ENCODE data around the gene SUCO. TPM values are rescaled to one million over a fixed set of nuclear protein-coding genes. Genes with fewer than 3 reads are reported as not detected.

The SUCO gene
- total RNA-seq, 3 donors from 2014 or later (not counting 1 experiment from before 2014, with no cell fraction given): 86.0 to 97.5 (median 96.0) TPM

- Histone ChIP-seq H3K9me3 (ENCODE audit: control insufficient read depth, insufficient read depth, low read length) (no peaks in the 10 kb centered on the region), H3K27ac (ENCODE audit: low read length) (no peak overlapping the region), H3K36me3 (ENCODE audit: control insufficient read depth, insufficient read depth, low read length) (peaks cover 63% of the 10 kb centered on the region), H3K4me1 (ENCODE audit: control insufficient read depth, insufficient read depth, low read length) (no peaks in the 10 kb centered on the region), H3K4me3 (ENCODE audit: low read length) (no peak overlapping the region), H3K27me3 (ENCODE audit: control insufficient read depth, insufficient read depth, low read length) (no peaks in the 10 kb centered on the region)
- no peak overlapping the region for H3K4me3 Mint-ChIP-seq
- TF ChIP-seq CTCF (IDR thresholded peaks at IDR 0.05): no peak
- ATAC-seq (no peak), DNase-seq (no peak)
- no peaks in the 10 kb centered on the region for H3K27me3 Mint-ChIP-seq (ENCODE audit: low read depth in 2 of 2)
- WGBS (ENCODE audit: insufficient coverage): no CpG with 5 or more reads among the region's 1 CpG
- no peaks in the 10 kb centered on the region for H3K9me3 Mint-ChIP-seq
- H3K36me3 Mint-ChIP-seq: peaks cover 10% of the 10 kb centered on the region
- H3K4me1 Mint-ChIP-seq: no peaks in the 10 kb centered on the region
- intact Hi-C loops (cut with micrococcal nuclease): no loop called here
- no peak overlapping the region for H3K27ac Mint-ChIP-seq
Measured at GRCh38 chr1:172578586-172578985, 45.6 kb downstream of the SUCO start.

- Mint-ChIP-seq H3K27ac (peak overlapping the region; percentile 29 to 47), H3K9me3 (no peaks in the 10 kb centered on the region), H3K36me3 (peaks cover 7% of the 10 kb centered on the region), H3K4me1 (no peaks in the 10 kb centered on the region), H3K27me3 (ENCODE audit: low read depth in 2 of 2) (no peaks in the 10 kb centered on the region), H3K4me3 (no peak overlapping the region)
- DNase-seq (no peak), ATAC-seq (no peak)
- TF ChIP-seq CTCF (IDR thresholded peaks at IDR 0.05): no peak
- H3K27me3 ChIP-seq (ENCODE audit: control insufficient read depth, insufficient read depth, low read length): no peaks in the 10 kb centered on the region
- H3K27ac ChIP-seq (ENCODE audit: low read length): no peak overlapping the region
- intact Hi-C loops (cut with micrococcal nuclease): no loop called here
- no peak overlapping the region for H3K4me3 ChIP-seq (ENCODE audit: low read length)
- H3K4me1 ChIP-seq (ENCODE audit: control insufficient read depth, insufficient read depth, low read length): no peaks in the 10 kb centered on the region
- no peaks in the 10 kb centered on the region for H3K9me3 ChIP-seq (ENCODE audit: control insufficient read depth, insufficient read depth, low read length)
- peaks cover 56% of the 10 kb centered on the region for H3K36me3 ChIP-seq (ENCODE audit: control insufficient read depth, insufficient read depth, low read length)
Measured at GRCh38 chr1:172581273-172581672, 48.3 kb downstream of the SUCO start.

GRCh38 chr1:172581779-172582178 is 48.8 kb downstream of the SUCO start:
- H3K36me3 Mint-ChIP-seq: peaks cover 7% of the 10 kb centered on the region
- no peaks in the 10 kb centered on the region for H3K27me3 Mint-ChIP-seq (ENCODE audit: low read depth in 2 of 2)
- H3K4me1 Mint-ChIP-seq: no peaks in the 10 kb centered on the region
- Histone ChIP-seq H3K4me3 (ENCODE audit: low read length) (no peak overlapping the region), H3K27me3 (ENCODE audit: control insufficient read depth, insufficient read depth, low read length) (no peaks in the 10 kb centered on the region), H3K9me3 (ENCODE audit: control insufficient read depth, insufficient read depth, low read length) (no peaks in the 10 kb centered on the region), H3K27ac (ENCODE audit: low read length) (no peak overlapping the region), H3K4me1 (ENCODE audit: control insufficient read depth, insufficient read depth, low read length) (no peaks in the 10 kb centered on the region), H3K36me3 (ENCODE audit: control insufficient read depth, insufficient read depth, low read length) (peaks cover 52% of the 10 kb centered on the region)
- no CpG with 5 or more reads among the region's 1 CpG for WGBS (ENCODE audit: insufficient coverage)
- H3K9me3 Mint-ChIP-seq: no peaks in the 10 kb centered on the region
- ATAC-seq (no peak), DNase-seq (no peak)
- no peak overlapping the region for H3K4me3 Mint-ChIP-seq
- TF ChIP-seq CTCF (IDR thresholded peaks at IDR 0.05): no peak
- intact Hi-C loops (cut with micrococcal nuclease): no loop called here
- H3K27ac Mint-ChIP-seq: peak overlapping the region; percentile 26 to 47

GRCh38 chr1:172582889-172583288 is 49.9 kb downstream of the SUCO start:
- H3K4me3 Mint-ChIP-seq: no peak overlapping the region
- H3K4me1 Mint-ChIP-seq: no peaks in the 10 kb centered on the region
- H3K27ac Mint-ChIP-seq: no peak overlapping the region
- DNase-seq: peak in 1 of 2 donors; percentile 13
- no peak overlapping the region for H3K27ac ChIP-seq (ENCODE audit: low read length)
- peaks cover 7% of the 10 kb centered on the region for H3K36me3 Mint-ChIP-seq
- intact Hi-C loops (cut with micrococcal nuclease): no loop called here
- no peaks in the 10 kb centered on the region for H3K27me3 ChIP-seq (ENCODE audit: control insufficient read depth, insufficient read depth, low read length)
- no peaks in the 10 kb centered on the region for H3K4me1 ChIP-seq (ENCODE audit: control insufficient read depth, insufficient read depth, low read length)
- H3K9me3 ChIP-seq (ENCODE audit: control insufficient read depth, insufficient read depth, low read length): no peaks in the 10 kb centered on the region
- H3K9me3 Mint-ChIP-seq: no peaks in the 10 kb centered on the region
- no peak overlapping the region for H3K4me3 ChIP-seq (ENCODE audit: low read length)
- no CpG with 5 or more reads among the region's 3 CpGs for WGBS (ENCODE audit: insufficient coverage)
- peaks cover 48% of the 10 kb centered on the region for H3K36me3 ChIP-seq (ENCODE audit: control insufficient read depth, insufficient read depth, low read length)
- TF ChIP-seq CTCF (IDR thresholded peaks at IDR 0.05): no peak
- no peaks in the 10 kb centered on the region for H3K27me3 Mint-ChIP-seq (ENCODE audit: low read depth in 2 of 2)
- ATAC-seq: no peak

Data from natural killer cell (primary cell).